GM23338 (cell line): ENCODE data around the gene CYBA. TPM values are rescaled to one million over a fixed set of nuclear protein-coding genes. Genes with fewer than 3 reads are reported as not detected.

ENCODE experiments used
- ATAC-seq: fragments of 200-7000 bp; cut with Tn5 transposase; 3 replicates; pipeline ENCODE4 v1.9.1; 2020
- DNase-seq: peaks from one replicate; pipeline ENCODE4 v3.0.0-alpha.2; 2015; ENCODE audit warnings: low spot score
- H2AFZ ChIP-seq: fragments of 200-600 bp; sonication (generic); 2 replicates; pipeline ENCODE4 v1.8.0; 2016; ENCODE audit warnings: antibody characterized with exemption, mild to moderate bottlenecking, moderate library complexity
- H3F3A ChIP-seq: fragments of 200-600 bp; sonication (generic); replicated peaks from 2 replicates; pipeline ENCODE4 v1.8.0; 2017; ENCODE audit warnings: antibody characterized with exemption, mixed run types, low read depth
- H3K27ac ChIP-seq: fragments of 200-600 bp; sonication (generic); 2 replicates; pipeline ENCODE4 v1.6.1; 2016; ENCODE audit warnings: low read depth
- H3K27me3 ChIP-seq: fragments of 200-600 bp; sonication (generic); 2 replicates; pipeline ENCODE4 v1.8.0; 2016; ENCODE audit warnings: mild to moderate bottlenecking, mixed run types, moderate library complexity; ENCODE audit not compliant: insufficient read depth
- H3K36me3 ChIP-seq: fragments of 200-600 bp; sonication (generic); 2 replicates; pipeline ENCODE4 v1.8.0; 2016; ENCODE audit warnings: mild to moderate bottlenecking; ENCODE audit not compliant: insufficient read depth
- H3K4me1 ChIP-seq: fragments of 200-600 bp; sonication (generic); 2 replicates; pipeline ENCODE4 v1.8.0; 2016; ENCODE audit warnings: mild to moderate bottlenecking, moderate library complexity; ENCODE audit not compliant: insufficient read depth
- H3K4me2 ChIP-seq: fragments of 200-600 bp; sonication (generic); 2 replicates; pipeline ENCODE4 v1.7.1; 2017; ENCODE audit warnings: mixed run types
- H3K4me3 ChIP-seq: fragments of 200-600 bp; sonication (generic); 2 replicates; pipeline ENCODE4 v1.6.1; 2016; ENCODE audit warnings: mixed run types
- H3K79me2 ChIP-seq: fragments of 200-600 bp; sonication (generic); replicated peaks from 2 replicates; pipeline ENCODE4 v1.8.0; 2017; ENCODE audit warnings: mild to moderate bottlenecking; ENCODE audit not compliant: insufficient read depth
- H3K9me2 ChIP-seq: fragments of 200-600 bp; sonication (generic); 2 replicates; pipeline ENCODE4 v1.8.0; 2017; ENCODE audit not compliant: insufficient read depth
- H4K20me1 ChIP-seq: fragments of 200-600 bp; sonication (generic); replicated peaks from 2 replicates; pipeline ENCODE4 v1.8.0; 2017; ENCODE audit warnings: mild to moderate bottlenecking; ENCODE audit not compliant: insufficient read depth
- H3K27ac Mint-ChIP-seq: 2 replicates; pipeline ENCODE4 v1.8.0; 2020; ENCODE audit warnings: inconsistent platforms, mild to moderate bottlenecking, moderate library complexity, mixed read lengths
- H3K27me3 Mint-ChIP-seq: 3 replicates; pipeline ENCODE4 v1.8.0; 2022; ENCODE audit warnings: low read depth, mild to moderate bottlenecking, moderate library complexity, mixed read lengths, inconsistent platforms; ENCODE audit not compliant: insufficient read depth, poor library complexity
- H3K36me3 Mint-ChIP-seq: 3 replicates; pipeline ENCODE4 v1.8.0; 2021; ENCODE audit warnings: low read depth, mild to moderate bottlenecking, inconsistent platforms, moderate library complexity, mixed read lengths
- H3K4me1 Mint-ChIP-seq: 3 replicates; pipeline ENCODE4 v1.8.0; 2020; ENCODE audit warnings: mild to moderate bottlenecking, inconsistent platforms, mixed read lengths
- H3K4me3 Mint-ChIP-seq: 3 replicates; pipeline ENCODE4 v1.8.0; 2021; ENCODE audit warnings: moderate library complexity, mild to moderate bottlenecking, inconsistent platforms, mixed read lengths
- H3K9me3 Mint-ChIP-seq: 3 replicates; pipeline ENCODE4 v1.8.0; 2020; ENCODE audit warnings: moderate library complexity, mild to moderate bottlenecking, inconsistent platforms, mixed read lengths
- CREB1 ChIP-seq: fragments of 250-450 bp; sonication (Bioruptor Pico); IDR thresholded peaks from 2 replicates; pipeline ENCODE4 v1.5.0; 2020; ENCODE audit warnings: low read depth, mild to moderate bottlenecking, moderate library complexity
- EZH2 ChIP-seq: fragments of 200-600 bp; sonication (generic); IDR thresholded peaks from one replicate; pipeline ENCODE4 v1.8.0; 2017; ENCODE audit warnings: antibody characterized with exemption, mild to moderate bottlenecking, low read depth; ENCODE audit not compliant: unreplicated experiment
- EZH2phosphoT487 ChIP-seq: fragments of 200-600 bp; sonication (generic); IDR thresholded peaks from one replicate; pipeline ENCODE4 v1.8.1; 2018; ENCODE audit warnings: antibody characterized with exemption; ENCODE audit not compliant: unreplicated experiment
- JUNB ChIP-seq: IDR thresholded peaks from one replicate; pipeline ENCODE4 v1.6.1; 2016; ENCODE audit warnings: antibody characterized with exemption; ENCODE audit not compliant: unreplicated experiment
- NANOG ChIP-seq: IDR thresholded peaks from 2 replicates; pipeline ENCODE4 v1.6.1; 2016; ENCODE audit warnings: antibody characterized with exemption, borderline replicate concordance
- POLR2AphosphoS5 ChIP-seq: IDR thresholded peaks from 2 replicates; pipeline ENCODE4 v1.6.1; 2016; ENCODE audit warnings: antibody characterized with exemption, low read depth
- REST ChIP-seq: IDR thresholded peaks from one replicate; pipeline ENCODE4 v1.6.1; 2018; ENCODE audit warnings: antibody characterized with exemption; ENCODE audit not compliant: unreplicated experiment
- STAT1 ChIP-seq: IDR thresholded peaks from one replicate; pipeline ENCODE4 v1.6.1; 2016; ENCODE audit warnings: antibody characterized with exemption; ENCODE audit not compliant: unreplicated experiment
- ZNF114 ChIP-seq: fragments of 250-450 bp; sonication (Bioruptor Pico); IDR thresholded peaks from 2 replicates; pipeline ENCODE4 v1.5.0; 2020; ENCODE audit warnings: mild to moderate bottlenecking, moderate library complexity
- ZNF331 ChIP-seq: fragments of 250-450 bp; sonication (Bioruptor Pico); IDR thresholded peaks from 2 replicates; pipeline ENCODE4 v1.5.0; 2020; ENCODE audit warnings: low read depth, mild to moderate bottlenecking, moderate library complexity
- ZNF462 ChIP-seq: fragments of 250-450 bp; sonication (Bioruptor Pico); IDR thresholded peaks from 2 replicates; pipeline ENCODE4 v1.5.0; 2020; ENCODE audit warnings: mild to moderate bottlenecking, moderate library complexity
- polyA plus RNA-seq: library from polyadenylated mRNA; unstranded; fragments of >200 nt; fragmentation: Nextera tagmentation; extraction: Ambion mirVana; gene quantifications from 2 replicates; pipeline ENCODE4 v1.2.1, GENCODE V29; 2016
- total RNA-seq: library from RNA; depleted of rRNA; stranded (reverse); fragments of >200 nt; shearing (Covaris generic); gene quantifications from 2 replicates; pipeline ENCODE4 v1.2.3, GENCODE V29; 2014
- TF ChIP-seq, protein P1 (sequence below), 2 experiments: fragments of 200-600 bp in 1 of 2; sonication (generic) in 1 of 2; conservative IDR thresholded peaks; 2 replicates each; pipeline versions ENCODE4 v1.5.1 to v1.6.1; 2016 to 2017; ENCODE audit warnings: antibody characterized with exemption in 2 of 2, low read depth in 2 of 2, mild to moderate bottlenecking in 2 of 2, moderate library complexity in 1 of 2
- TF ChIP-seq, protein P2 (sequence below): IDR thresholded peaks from 2 replicates; pipeline ENCODE4 v1.6.1; 2016; ENCODE audit warnings: antibody characterized with exemption

CYBA gene
- total and polyA plus RNA-seq, 2 experiments from 2014 or later = 275 to 281 TPM

GRCh38 chr16:88673716-88674379 lies 23.0 kb upstream of the CYBA start:
- Histone ChIP-seq H3F3A (0 out of 2 replicates have a peak, but pooled peaks cover 11% of the 10 kb centered on the region), H3K4me1 (peaks cover 5% of the 10 kb centered on the region; the same call in 1 of the 2 replicates), H3K27me3 (no peaks in the 10 kb centered on the region), H3K4me2 (no peak overlapping the region), H3K27ac (no peak overlapping the region), H3K9me2 (no peaks in the 10 kb centered on the region), H3K4me3 (no peak overlapping the region), H3K79me2 (no peaks in the 10 kb centered on the region), H3K36me3 (no peaks in the 10 kb centered on the region; the same call in 1 of the 2 replicates), H2AFZ (no peak overlapping the region), H4K20me1 (no peaks in the 10 kb centered on the region; the same call in 1 of the 2 replicates)
- Mint-ChIP-seq H3K4me1 (peaks cover 6% of the 10 kb centered on the region; the same call in 2 of the 3 replicates), H3K27ac (no peak overlapping the region), H3K4me3 (no peak overlapping the region), H3K27me3 (peaks cover 12% of the 10 kb centered on the region), H3K36me3 (peaks cover under 1% of the 10 kb centered on the region), H3K9me3 (peaks cover under 1% of the 10 kb centered on the region; the same call in 1 of the 3 replicates)
- ATAC-seq (no peak), DNase-seq (no peak)
- TF ChIP-seq EZH2phosphoT487 (no peak), ZNF331 (no peak), ZNF462 (CRISPR knock-in tag) (no peak), ZNF114 (CRISPR knock-in tag) (no peak), REST (no peak), CREB1 (CRISPR knock-in tag) (no peak), STAT1 (no peak), POLR2AphosphoS5 (no peak), JUNB (no peak), EZH2 (no peak), NANOG (no peak)
- TF ChIP-seq, protein P1, sequence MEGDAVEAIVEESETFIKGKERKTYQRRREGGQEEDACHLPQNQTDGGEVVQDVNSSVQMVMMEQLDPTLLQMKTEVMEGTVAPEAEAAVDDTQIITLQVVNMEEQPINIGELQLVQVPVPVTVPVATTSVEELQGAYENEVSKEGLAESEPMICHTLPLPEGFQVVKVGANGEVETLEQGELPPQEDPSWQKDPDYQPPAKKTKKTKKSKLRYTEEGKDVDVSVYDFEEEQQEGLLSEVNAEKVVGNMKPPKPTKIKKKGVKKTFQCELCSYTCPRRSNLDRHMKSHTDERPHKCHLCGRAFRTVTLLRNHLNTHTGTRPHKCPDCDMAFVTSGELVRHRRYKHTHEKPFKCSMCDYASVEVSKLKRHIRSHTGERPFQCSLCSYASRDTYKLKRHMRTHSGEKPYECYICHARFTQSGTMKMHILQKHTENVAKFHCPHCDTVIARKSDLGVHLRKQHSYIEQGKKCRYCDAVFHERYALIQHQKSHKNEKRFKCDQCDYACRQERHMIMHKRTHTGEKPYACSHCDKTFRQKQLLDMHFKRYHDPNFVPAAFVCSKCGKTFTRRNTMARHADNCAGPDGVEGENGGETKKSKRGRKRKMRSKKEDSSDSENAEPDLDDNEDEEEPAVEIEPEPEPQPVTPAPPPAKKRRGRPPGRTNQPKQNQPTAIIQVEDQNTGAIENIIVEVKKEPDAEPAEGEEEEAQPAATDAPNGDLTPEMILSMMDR (conservative IDR thresholded peaks at IDR 0.05; ENCODE audit: low read depth in 2 of 2) = no peak
- TF ChIP-seq, protein P2, sequence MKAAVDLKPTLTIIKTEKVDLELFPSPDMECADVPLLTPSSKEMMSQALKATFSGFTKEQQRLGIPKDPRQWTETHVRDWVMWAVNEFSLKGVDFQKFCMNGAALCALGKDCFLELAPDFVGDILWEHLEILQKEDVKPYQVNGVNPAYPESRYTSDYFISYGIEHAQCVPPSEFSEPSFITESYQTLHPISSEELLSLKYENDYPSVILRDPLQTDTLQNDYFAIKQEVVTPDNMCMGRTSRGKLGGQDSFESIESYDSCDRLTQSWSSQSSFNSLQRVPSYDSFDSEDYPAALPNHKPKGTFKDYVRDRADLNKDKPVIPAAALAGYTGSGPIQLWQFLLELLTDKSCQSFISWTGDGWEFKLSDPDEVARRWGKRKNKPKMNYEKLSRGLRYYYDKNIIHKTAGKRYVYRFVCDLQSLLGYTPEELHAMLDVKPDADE = no peak
